SU-DHL-6 (cell line): ENCODE results near the gene ARMH2.

Experiments used
- EZH2phosphoT487 ChIP-seq: fragments of 200-600 bp; sonication (generic), shearing (Covaris generic); conservative IDR thresholded peaks from 2 replicates; pipeline ENCODE4 v1.6.1; 2018; ENCODE audit warnings: mild to moderate bottlenecking, antibody characterized with exemption, low read length, moderate library complexity, mixed read lengths
- TF ChIP-seq, protein P1 (sequence below): fragments of 200-600 bp; sonication (generic); IDR thresholded peaks from one replicate; pipeline ENCODE4 v1.5.1; 2017; ENCODE audit warnings: antibody characterized with exemption, mild to moderate bottlenecking, low read length, moderate library complexity; ENCODE audit not compliant: insufficient read depth, poor library complexity, severe bottlenecking

DNA sequence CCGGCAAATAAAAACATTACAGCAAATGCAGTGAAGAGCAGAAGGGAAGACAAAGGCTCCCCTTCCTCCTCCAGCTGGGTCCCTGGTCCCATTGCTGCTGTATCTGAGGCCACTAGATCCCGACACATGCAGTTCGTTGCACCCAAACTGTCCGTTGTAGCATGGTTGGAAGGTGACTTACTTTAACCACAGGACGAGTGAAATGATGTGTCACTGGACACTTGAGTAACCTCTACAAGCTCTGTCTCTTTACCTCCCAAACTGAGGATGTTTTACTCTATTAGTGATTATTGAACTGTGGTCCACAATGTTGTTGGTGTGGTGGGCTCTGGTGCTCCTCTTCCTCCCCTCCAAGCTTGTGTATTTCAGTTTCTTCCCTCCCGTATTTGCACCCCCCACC lies 46.2 kb upstream of the ARMH2 start:
- TF ChIP-seq, protein P1, sequence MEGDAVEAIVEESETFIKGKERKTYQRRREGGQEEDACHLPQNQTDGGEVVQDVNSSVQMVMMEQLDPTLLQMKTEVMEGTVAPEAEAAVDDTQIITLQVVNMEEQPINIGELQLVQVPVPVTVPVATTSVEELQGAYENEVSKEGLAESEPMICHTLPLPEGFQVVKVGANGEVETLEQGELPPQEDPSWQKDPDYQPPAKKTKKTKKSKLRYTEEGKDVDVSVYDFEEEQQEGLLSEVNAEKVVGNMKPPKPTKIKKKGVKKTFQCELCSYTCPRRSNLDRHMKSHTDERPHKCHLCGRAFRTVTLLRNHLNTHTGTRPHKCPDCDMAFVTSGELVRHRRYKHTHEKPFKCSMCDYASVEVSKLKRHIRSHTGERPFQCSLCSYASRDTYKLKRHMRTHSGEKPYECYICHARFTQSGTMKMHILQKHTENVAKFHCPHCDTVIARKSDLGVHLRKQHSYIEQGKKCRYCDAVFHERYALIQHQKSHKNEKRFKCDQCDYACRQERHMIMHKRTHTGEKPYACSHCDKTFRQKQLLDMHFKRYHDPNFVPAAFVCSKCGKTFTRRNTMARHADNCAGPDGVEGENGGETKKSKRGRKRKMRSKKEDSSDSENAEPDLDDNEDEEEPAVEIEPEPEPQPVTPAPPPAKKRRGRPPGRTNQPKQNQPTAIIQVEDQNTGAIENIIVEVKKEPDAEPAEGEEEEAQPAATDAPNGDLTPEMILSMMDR, result no peak
- no peak for TF ChIP-seq EZH2phosphoT487
